ENCODE measurements around the gene JAKMIP3. TPM values are rescaled to one million over a fixed set of nuclear protein-coding genes. Genes with fewer than 3 reads are reported as not detected.

JAKMIP3 gene
- total RNA-seq, 1 donor = under 0.01 TPM

GRCh38 chr10:132043861-132044695, 21.7 kb upstream of the JAKMIP3 start:
- no peak for DNase-seq (ENCODE audit: low read depth in 2 of 3, low spot score in 2 of 3)

DNA sequence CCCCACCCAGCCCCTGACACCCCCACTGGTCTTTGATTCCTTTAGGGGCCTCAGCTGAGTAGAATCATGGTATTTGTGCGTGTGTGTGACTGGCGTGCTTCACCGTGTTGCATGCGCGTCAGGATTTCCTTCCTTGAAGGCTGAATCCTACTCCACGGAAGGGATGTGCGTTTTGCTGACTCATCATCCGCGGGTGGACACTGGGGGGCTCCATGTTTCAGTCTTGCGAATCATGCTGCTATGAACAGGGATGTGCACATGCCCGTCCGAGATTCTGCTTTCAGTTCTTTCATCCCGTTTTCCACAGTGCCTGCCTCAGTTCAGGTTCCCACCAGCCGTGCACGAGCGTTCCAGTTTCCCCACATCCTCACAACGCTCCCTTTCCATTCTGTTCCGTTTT, 20.9 kb upstream of the JAKMIP3 start:
- no peak for DNase-seq (ENCODE audit: low read depth in 2 of 3, low spot score in 2 of 3)

DNA sequence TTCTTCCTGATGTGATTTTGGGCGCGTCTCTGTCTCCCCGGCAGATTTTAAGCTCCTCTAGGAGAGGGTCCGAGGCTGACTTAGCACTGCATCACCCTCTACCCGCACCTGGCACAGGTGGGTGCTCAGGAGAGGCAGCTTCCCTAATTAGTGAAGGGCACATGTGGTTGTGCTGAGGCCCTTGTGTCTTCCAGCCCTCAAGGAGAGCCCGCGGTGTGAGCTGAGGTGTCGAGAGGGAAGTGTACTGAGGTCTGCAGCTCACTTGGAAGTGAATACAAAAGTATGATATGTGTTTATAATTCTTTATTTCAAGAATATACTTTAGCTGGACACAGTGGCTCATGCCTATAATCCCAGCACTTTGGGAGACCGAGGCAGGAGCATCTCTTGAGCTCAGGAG, 20.4 kb upstream of the JAKMIP3 start:
- DNase-seq (ENCODE audit: low read depth in 2 of 3, low spot score in 2 of 3) = no peak

- no peak for DNase-seq (ENCODE audit: low read depth in 2 of 3, low spot score in 2 of 3)
These were observed 18.0 kb upstream of the JAKMIP3 start for GRCh38 chr10:132047575-132048293.

GRCh38 chr10:132048294-132048667, 17.5 kb upstream of the JAKMIP3 start:
- DNase-seq (ENCODE audit: low read depth in 2 of 3, low spot score in 2 of 3) = no peak

- no peak for DNase-seq (ENCODE audit: low read depth in 2 of 3, low spot score in 2 of 3)
These were observed 15.6 kb upstream of the JAKMIP3 start for GRCh38 chr10:132050191-132050590.

DNA sequence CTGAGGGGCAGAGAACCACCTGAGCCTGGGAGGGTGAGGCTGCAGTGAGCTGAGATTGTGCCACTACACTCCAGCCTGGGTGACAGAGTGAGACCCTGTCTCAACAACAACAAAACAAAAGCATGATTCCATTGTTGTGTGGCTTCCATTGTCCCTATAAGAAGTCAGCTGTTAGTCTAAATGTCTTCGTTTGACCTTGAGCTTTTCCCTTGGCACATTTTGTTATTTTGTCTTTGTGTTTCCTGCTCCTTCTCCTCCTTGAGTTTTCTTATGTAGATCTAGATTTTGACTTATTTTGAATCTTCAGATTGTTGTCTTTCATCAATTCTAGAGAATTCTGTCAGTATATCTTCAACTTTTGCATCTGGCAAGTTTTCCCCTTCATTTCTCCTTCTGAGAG, 13.6 kb upstream of the JAKMIP3 start:
- DNase-seq (ENCODE audit: low read depth in 2 of 3, low spot score in 2 of 3) = no peak

GRCh38 chr10:132054564-132054963, 11.2 kb upstream of the JAKMIP3 start:
- no peak for DNase-seq (ENCODE audit: low read depth in 2 of 3, low spot score in 2 of 3)

- no peak for DNase-seq (ENCODE audit: low read depth in 2 of 3, low spot score in 2 of 3)
These were observed 10.1 kb upstream of the JAKMIP3 start for GRCh38 chr10:132055616-132056015.

- DNase-seq (ENCODE audit: low read depth in 2 of 3, low spot score in 2 of 3) = no peak
These were observed 9.1 kb upstream of the JAKMIP3 start for GRCh38 chr10:132056663-132057062.

DNA sequence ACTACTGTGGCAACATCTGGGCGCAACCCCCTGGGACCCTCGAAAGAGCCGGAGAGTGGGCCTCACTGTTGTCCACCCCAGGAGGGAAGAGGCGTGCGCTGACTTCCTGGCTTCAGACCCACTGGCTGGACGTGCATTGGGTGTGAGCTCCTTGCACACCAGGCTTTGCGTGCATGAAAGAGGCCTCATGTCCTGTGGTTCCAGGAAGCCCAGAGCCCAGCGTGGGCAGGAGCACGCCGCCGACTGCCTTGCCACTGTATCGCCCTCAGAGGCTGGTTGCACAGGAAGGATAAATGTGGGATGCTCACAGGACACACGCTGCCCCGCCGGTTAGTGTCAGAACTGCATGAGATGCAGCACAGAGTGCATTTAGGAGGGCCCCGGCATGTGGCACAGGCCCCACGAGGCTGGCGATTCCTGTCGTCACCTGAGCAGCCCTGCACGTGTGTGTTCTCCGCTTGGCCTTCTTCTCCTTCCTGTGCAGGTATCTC, 8.5 kb upstream of the JAKMIP3 start:
- no peak for DNase-seq (ENCODE audit: low read depth in 2 of 3, low spot score in 2 of 3)

- DNase-seq (ENCODE audit: low read depth in 2 of 3, low spot score in 2 of 3) = no peak
These were observed 7.5 kb upstream of the JAKMIP3 start for GRCh38 chr10:132058111-132058745.

DNA sequence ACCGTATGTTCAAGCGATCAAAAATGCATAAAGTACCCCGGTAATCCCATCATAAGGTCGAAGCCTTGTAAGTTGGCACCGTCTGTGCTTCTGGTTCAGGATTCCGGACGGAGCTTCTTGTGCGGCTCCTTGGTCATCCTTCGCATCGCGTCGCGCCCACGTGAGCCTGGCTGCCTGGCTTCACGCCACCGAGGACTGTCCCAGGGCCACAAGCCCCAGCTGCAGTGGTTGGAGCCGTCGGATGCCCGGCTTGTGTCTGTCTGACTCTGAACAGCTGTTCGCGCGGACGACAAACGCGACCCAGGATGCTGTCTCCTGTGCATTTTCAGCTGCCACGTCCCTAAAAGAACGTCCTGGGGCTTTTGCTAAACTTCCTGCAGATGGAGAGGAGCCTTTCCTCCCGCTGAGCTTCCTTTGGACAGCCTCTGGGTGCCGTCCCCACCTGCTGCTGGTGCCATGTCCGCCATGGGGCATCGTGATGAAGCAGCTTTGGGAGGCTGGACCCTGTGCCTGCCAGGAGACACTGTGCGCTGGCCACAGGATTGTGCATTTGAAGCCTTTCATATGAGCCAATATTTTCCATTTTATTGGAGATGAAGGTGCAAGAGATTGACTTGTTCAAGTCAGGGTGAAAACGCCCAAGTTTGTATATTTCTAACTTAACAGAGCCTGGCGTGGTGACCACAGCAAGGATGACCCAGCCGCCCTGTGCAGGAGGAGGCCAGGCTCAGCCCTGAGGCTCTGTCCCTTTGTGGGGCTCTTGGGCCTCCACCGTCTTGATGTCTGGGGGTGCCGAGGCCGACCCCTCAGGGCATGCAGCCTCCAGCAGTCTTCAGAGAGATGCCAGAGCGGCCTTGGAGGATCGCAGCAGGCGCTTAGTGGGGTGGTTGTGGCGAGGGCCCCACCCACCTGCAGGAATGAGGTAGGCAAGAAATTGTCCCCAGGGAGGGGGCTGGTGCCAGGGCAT, 6.7 kb upstream of the JAKMIP3 start:
- no peak for DNase-seq (ENCODE audit: low read depth in 2 of 3, low spot score in 2 of 3)

DNA sequence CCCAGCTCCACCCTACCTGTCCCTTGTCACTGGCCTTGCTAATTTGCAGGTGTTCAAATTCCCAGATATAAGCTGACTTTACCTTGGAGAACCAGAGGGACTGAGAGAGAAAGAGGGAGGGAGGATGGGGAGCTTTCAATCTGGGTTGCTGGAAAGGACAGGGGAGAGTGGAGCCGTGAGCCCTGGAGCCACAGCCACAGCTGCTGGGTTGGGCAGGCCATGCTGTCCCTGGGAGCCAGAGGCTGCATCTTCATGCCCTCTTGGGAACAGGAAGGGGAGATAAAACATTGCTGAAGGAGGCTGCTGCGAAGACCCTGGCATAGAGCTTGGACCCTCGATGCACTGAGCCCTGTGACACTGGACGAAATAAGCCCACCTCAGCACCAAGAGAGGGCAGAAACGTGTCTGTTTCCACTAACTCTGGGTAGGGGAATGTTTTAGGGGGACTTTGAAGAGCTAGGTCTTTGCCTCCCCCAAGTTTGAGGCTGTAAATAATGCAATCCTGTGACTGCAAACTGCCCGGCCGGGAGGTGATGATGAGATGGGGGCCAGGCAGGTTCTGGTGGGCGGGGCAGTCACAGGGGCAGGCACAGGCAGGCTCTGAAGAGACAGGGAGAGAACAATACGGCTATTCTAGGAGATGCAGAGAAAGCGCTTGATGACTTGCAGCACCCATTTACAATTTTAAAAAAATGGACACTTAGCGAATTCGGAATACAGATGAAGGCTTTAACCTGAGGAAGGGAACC, 5.8 kb upstream of the JAKMIP3 start:
- DNase-seq (ENCODE audit: low read depth in 2 of 3, low spot score in 2 of 3) = no peak

DNA sequence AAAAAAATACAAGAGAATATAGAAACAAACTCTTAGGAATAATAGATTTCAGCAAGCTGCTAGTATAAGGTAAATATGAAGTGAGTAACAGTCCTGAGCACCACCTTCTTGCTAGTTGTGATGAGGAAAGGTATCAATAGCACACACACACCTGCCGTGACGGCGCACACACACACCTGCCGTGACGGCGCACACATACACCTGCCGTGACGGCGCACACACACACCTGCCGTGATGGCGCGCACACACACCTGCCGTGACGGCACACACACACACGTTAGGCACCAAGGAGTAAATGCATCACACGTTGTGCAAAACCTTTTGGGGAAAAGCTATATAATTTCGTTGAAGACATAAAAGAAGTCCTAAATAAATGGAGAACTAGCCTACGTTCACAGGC, 4.7 kb upstream of the JAKMIP3 start:
- no peak for DNase-seq (ENCODE audit: low read depth in 2 of 3, low spot score in 2 of 3)

DNA sequence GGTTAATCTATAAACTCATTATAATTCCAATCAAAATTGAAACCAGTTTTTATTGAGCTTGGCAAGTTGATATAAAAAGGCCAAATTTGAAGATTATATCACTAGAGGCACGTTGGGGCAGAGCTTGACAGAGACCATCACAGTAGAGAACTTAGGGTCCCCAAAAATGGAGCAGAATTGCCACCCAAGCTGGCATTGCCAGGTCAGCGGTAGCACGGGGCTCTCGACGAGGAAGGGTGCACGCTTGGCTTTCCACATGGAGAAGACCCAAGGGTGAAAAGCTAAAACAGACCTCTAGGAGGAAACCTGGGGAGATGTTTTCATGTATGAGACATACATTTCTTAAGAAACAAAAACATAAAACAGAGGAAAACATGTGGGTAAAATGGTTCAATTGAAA, 4.3 kb upstream of the JAKMIP3 start:
- no peak for DNase-seq (ENCODE audit: low read depth in 2 of 3, low spot score in 2 of 3)

GRCh38 chr10:132062116-132062515, 3.6 kb upstream of the JAKMIP3 start:
- DNase-seq (ENCODE audit: low read depth in 2 of 3, low spot score in 2 of 3) = no peak

- no peak for DNase-seq (ENCODE audit: low read depth in 2 of 3, low spot score in 2 of 3)
These were observed 2.9 kb upstream of the JAKMIP3 start for GRCh38 chr10:132062641-132063390.

DNA sequence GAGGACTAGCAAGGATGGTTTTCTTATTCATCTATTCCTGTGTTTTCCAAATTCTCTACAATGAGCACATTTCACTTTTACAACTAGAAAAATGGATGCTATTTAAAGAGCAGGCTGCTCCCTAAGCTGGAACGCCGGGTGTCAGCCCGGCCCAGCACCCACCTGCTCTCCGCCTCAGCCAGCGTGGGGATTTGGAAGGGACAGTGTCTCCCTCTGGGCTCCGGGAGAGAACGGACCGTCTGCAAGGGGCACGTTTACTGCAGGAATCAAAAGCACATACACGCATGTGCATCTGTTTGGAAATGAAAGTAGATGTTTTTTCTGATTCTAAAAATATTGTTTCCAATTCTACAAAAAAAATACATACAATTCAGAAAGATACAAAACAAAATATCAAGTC, 2.3 kb upstream of the JAKMIP3 start:
- no peak for DNase-seq (ENCODE audit: low read depth in 2 of 3, low spot score in 2 of 3)
